Measurements from ENCODE around the gene OR2V1.
A peak's percentile ranks its signal among the peaks of the same experiment; 100 is the strongest.
"Not testable (repeated sequence)": the region's sequence is repeated elsewhere in the genome, so short reads cannot be mapped to it uniquely, and the experiment has no call there.

The OR2V1 gene

DNA sequence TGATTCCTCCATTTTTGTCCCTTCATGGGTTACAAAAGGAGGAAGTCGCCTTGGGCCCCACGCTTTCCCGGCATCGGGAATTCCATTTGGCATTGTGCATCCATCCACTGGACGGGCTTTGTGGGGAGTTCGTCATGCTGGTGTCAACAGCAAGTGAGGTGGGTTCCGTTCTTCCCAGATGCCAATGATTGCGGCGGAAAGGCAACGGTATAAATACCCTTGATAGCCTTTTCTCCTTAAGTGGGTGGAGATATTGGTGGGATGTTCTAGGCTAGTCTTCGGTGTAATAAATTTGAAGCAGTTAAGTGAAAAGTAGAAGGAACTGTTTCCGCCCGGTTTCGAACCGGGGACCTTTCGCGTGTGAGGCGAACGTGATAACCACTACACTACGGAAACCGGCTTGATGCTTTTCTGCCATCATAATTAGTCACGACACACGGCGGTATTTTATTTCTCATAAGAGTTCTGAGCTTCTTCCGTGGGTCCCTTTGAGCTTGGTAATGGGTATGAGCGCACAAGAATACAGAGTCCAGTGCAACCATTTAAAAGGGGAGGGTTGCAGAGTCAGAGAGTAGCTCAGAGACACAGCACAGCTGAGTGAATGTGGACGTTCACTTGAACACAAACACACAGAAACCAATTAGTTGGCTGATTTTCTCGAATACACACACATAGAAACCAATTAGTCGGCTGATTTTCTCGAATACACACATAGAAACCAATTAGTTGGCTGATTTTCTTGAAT, 28.9 kb downstream of the OR2V1 start:
- not testable (repeated sequence) for DNase-seq (ENCODE audit: low read depth)

GRCh38 chr5:181101030-181101641, 29.8 kb downstream of the OR2V1 start:
- DNase-seq (ENCODE audit: low read depth), result not testable (repeated sequence)

DNA sequence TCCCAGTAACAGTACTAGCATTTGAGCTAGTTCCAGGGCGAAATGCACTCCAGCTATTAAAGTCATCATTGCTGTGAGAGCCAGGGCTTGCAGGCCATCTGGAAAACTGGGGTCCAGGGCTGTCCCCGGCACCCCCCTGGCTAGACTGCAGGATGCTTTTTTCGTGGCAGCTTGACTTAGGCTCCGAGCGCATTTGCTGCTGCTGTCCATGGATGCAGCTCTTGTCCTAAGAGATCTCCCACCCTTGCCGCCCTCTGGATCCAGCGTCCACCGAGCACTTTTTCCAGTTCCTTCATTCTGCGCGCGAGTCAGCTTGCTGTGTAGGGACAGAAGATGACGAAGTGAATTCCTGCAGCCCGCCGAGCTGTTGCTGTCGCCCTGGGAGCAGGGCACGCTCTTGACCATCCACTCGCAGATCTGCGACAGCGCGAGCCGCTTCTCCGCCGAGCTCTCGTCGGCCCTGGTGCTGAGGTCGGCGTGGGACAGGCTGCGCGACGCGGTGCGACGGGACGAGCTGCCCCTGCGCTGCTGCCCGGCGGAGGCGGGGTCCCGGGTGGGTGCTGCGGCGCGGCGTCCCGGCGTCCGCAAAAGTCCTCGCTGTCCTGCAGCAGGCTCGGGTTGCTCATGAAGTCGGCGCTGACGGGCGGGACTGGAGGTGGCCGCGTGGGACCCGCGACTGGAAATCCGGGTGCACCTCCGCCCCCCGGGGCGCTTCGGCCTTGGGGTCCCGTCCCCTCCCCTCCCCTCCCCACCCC, 30.7 kb downstream of the OR2V1 start:
- peak; percentile 21 for DNase-seq (ENCODE audit: low read depth)

DNA sequence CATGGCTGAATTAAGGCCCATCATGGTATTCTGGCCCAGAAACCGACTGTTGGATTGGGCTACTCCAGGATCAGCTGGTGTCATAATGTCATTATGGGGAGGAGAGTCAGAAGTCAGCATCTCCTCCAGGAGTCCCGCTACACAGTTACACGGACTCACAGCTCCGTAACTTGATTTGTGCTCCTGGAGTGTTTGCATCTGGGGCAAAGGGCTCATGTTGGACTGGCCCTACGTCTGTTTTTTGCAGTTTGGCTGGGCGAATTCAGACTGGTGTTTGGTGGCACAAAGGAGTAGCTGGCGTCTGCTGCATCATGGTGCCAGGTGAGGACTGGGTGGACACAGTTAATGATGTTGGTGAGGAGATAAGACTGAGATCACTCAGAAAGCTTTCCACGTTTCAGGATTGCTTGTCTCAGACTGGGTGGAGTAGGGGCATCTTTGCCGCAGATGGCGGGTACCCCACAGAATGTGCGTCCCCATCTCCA, 31.3 kb downstream of the OR2V1 start:
- no peak for DNase-seq (ENCODE audit: low read depth)

DNA sequence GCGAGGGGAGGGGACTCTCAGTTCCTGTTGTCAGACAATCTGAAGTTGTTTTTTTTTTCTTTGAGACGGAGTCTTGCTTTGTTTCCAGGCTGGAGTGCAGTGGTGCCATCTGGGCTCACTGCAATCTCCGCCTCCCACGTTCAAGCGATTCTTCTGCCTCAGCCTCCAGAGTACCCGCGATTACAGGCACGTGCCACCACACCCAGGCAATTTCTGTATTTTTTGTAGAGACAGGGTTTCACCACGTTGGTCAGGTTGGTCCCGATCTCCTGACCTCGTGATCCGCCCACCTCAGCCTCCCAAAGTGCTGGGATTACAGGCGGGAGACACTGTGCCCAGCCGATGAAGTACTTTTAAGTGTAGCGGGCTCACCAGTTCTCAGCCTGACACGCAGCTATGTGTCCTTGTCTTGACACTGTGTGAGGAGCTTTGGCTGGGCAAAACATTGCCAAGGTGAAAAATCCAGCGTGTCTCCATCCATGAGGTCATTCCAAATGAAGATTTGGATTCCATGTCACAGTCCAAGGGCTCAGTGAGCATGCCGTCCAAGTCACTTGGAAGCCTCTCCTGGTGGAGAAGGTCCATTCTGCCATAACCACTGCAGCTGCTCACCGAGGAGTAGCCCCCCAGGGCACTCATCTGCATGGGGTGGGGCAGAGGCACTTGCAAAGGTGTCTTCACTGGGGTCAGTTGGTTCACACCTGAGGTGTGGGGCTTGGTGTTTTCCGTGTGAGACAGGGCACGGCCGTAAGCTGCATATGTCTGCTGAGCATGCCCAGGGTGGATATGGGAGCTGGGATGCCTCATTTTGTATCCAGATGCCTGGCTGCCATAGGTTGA, 32.0 kb downstream of the OR2V1 start:
- DNase-seq (ENCODE audit: low read depth), result no peak

DNA sequence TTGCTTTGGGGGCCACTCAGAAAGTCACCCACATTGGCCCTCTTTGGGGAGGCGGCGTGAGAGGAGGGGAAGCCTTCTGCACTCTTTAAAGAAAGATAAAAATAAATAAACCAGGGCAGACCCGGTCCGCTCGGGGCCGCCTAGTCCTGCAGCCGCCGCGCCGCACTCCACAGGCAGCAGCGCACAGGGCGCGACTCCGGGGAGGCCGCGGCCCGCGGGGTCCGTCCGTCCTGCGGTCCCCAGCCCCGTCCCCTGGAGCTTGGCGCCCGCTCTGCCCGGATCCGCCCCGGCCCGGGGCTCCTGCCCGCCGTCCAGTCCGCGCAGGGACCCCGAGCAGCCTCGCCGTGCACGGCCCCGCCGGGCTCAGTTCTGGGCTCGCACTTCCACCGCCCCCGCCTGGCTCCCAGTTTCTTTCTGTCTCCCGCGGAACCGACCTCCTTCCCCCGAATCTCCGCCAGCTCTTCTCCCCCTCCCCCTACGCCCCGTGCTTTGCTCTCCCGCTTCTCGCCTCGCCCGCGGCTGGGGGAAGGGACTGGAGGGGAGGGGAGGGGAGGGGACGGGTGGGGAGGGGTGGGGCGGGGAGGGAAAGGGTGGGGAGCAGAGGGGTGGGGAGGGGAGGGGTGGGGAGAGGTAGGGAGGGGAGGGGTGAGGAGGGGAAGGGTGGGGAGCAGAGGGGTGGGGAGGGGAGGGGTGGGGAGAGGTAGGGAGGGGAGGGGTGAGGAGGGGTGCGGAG, 33.0 kb downstream of the OR2V1 start:
- not testable (repeated sequence) for DNase-seq (ENCODE audit: low read depth)

DNA sequence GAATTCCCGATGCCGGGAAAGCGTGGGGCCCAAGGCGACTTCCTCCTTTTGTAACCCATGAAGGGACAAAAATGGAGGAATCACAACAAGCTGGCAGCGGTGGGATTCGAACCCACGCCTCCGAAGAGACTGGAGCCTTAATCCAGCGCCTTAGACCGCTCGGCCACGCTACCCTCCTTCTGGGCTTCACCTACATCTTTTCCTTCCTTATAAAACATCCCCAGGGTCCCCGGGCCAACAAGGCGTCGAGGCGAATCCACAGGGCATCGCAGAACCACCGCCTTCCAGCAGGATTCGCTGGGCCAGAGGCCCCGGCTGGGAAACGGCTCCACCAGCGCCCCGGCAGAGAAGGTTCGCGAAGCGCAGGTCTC, 33.6 kb downstream of the OR2V1 start:
- DNase-seq (ENCODE audit: low read depth), result not testable (repeated sequence)

- DNase-seq (ENCODE audit: low read depth), result not testable (repeated sequence)
Observed at GRCh38 chr5:181096721-181097382, 34.1 kb downstream of the OR2V1 start.

- not testable (repeated sequence) for DNase-seq (ENCODE audit: low read depth)
Observed at GRCh38 chr5:181095162-181095561, 35.8 kb downstream of the OR2V1 start.

- DNase-seq (ENCODE audit: low read depth), result no peak
Observed at GRCh38 chr5:181092428-181092827, 38.5 kb downstream of the OR2V1 start.

GRCh38 chr5:181088289-181088688, 42.7 kb downstream of the OR2V1 start:
- DNase-seq (ENCODE audit: low read depth), result no peak

- DNase-seq (ENCODE audit: low read depth), result no peak
Observed at GRCh38 chr5:181087309-181087708, 43.7 kb downstream of the OR2V1 start.

DNA sequence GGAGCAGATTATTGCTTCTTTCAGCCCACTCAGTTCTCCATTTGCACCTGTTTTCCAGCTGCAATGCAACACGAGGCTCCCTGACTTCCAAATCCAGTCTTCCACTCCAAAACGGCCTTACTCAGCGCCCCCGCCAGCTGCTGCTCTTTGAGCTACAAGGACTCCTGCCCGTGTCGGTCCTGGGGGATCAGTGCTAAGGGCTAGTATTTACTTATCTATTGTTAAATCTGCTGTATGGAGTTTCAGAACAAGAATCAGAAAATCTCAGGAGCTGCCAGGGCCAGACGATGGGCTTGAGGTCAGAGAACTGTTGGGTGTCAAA, 44.1 kb downstream of the OR2V1 start:
- DNase-seq (ENCODE audit: low read depth), result no peak

GRCh38 chr5:181086026-181086883, 44.7 kb downstream of the OR2V1 start:
- no peak for DNase-seq (ENCODE audit: low read depth)

DNA sequence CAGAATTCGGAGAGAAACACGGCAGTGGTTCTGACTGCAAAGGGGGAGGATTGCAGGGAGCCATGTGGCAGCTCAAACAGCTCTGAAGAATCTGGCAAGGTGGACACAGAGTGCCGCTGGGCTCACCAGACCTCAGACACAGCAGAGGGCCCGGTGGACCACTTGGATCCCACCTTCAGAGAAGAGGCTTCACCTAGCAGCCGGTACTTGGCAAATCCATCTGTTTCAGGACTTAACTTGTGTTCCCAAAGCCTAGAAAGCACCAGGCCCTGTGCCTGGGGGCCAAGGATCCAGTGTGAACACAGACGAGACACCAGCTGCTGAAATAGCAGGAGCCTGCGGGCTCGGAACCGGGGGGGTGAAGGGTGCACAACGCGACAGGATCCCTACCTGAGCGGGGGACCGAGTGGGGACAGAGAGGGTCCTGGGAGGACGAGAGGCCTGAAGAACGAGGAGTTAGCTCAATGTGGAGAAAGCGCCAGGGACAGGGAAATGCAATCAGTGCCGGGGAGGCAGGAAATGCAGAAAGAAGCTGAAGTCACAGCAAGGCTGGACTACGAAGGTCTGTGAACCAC, 46.3 kb downstream of the OR2V1 start:
- no peak for DNase-seq (ENCODE audit: low read depth)

DNA sequence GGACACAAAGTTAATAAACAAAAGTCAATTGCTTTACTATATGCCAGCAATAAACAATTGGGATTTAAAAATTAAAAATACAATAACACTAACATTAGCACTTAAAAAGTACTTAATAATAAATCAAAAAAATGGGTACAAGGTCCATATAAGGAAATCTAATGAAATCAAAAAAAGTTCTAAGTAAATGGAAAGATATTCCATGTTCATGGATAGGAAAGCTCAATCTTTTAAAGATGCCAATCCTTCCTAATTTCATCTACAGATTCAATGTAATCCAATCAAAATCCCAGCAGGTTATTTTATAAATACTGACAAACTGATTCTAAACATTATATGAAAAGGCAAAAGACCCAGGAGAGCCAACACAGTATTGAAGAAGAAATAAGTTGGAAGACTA, 49.0 kb downstream of the OR2V1 start:
- no peak for DNase-seq (ENCODE audit: low read depth)

DNA sequence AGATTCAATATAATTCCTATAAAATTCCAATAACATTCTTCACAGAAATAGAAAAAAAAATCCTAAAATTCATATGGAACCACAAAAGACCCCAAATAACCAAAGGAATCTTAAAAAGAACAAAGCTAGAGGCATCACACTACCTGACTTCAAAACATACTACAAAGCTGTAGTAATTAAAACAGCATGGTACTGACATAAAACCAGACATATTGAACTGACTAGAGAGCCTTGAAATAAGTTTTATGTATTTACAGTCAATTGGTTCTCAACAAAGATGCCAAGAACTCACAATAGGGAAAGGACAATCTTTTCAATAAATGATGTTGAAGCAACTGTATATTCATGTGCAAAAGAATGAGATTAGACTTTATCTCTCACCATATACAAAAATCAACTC, 54.0 kb downstream of the OR2V1 start:
- no peak for DNase-seq (ENCODE audit: low read depth)

Measured in EH (cell line).